ENCODE data around the gene NR2F6. TPM values are rescaled to one million over a fixed set of nuclear protein-coding genes. Genes with fewer than 3 reads are reported as not detected.
A peak's percentile ranks its signal among the peaks of the same experiment; 100 is the strongest.

The NR2F6 gene
- total RNA-seq, 2 donors from 2014 or later = 151 to 181 TPM

- ATAC-seq = peak; percentile 31
- intact Hi-C loops (cut with DNase I, micrococcal nuclease) = no loop called here
These were observed 1.7 kb downstream of the NR2F6 start for GRCh38 chr19:17243830-17244617.

GRCh38 chr19:17243211-17243829 lies 2.4 kb downstream of the NR2F6 start:
- ATAC-seq = peak; percentile 19
- intact Hi-C loops (cut with DNase I, micrococcal nuclease) = no loop called here
- DNase-seq = peak; percentile 51 to 56

More at GRCh38 chr19:17243830-17244617, 1.7 kb downstream of the NR2F6 start:
- peak; percentile 72 to 79 for DNase-seq

GRCh38 chr19:17242431-17243208 lies 3.1 kb downstream of the NR2F6 start:
- DNase-seq = no peak
- intact Hi-C loops (cut with DNase I, micrococcal nuclease) = no loop called here
- ATAC-seq = no peak

- DNase-seq = no peak
- intact Hi-C loops (cut with DNase I, micrococcal nuclease) = no loop called here
- ATAC-seq = no peak
These were observed 4.8 kb downstream of the NR2F6 start for GRCh38 chr19:17240826-17241399.

- intact Hi-C loops (cut with DNase I, micrococcal nuclease) = no loop called here
- DNase-seq (peak; percentile 58 to 65), ATAC-seq (peak; percentile 54)
These were observed 5.5 kb downstream of the NR2F6 start for GRCh38 chr19:17240062-17240752.

GRCh38 chr19:17237747-17238706 lies 7.7 kb downstream of the NR2F6 start:
- intact Hi-C loops (cut with DNase I, micrococcal nuclease) = no loop called here
- ATAC-seq = no peak
- no peak for DNase-seq

GRCh38 chr19:17236811-17237543 lies 8.7 kb downstream of the NR2F6 start:
- DNase-seq (no peak), ATAC-seq (no peak)
- intact Hi-C loops (cut with DNase I, micrococcal nuclease) = no loop called here

GRCh38 chr19:17235971-17236777 lies 9.5 kb downstream of the NR2F6 start:
- intact Hi-C loops (cut with DNase I, micrococcal nuclease) = no loop called here
- ATAC-seq (peak; percentile 22), DNase-seq (peak; percentile 60 to 70)

GRCh38 chr19:17235300-17235970 lies 10.3 kb downstream of the NR2F6 start:
- intact Hi-C loops (cut with DNase I, micrococcal nuclease) = no loop called here
- peak; percentile 67 for ATAC-seq
- DNase-seq = peak; percentile 75 to 86

- DNase-seq (peak; percentile 70 to 80), ATAC-seq (peak; percentile 72)
- intact Hi-C loops (cut with DNase I, micrococcal nuclease) = no loop called here
These were observed 10.8 kb downstream of the NR2F6 start for GRCh38 chr19:17234911-17235299.

- ATAC-seq (no peak), DNase-seq (no peak)
These were observed 13.5 kb downstream of the NR2F6 start for GRCh38 chr19:17232258-17232657.

GRCh38 chr19:17229890-17230289 lies 15.8 kb downstream of the NR2F6 start:
- intact Hi-C loops (cut with DNase I, micrococcal nuclease) = no loop called here
- ATAC-seq = no peak
- no peak for DNase-seq

More at GRCh38 chr19:17232258-17232657, 13.5 kb downstream of the NR2F6 start:
- intact Hi-C loops (cut with DNase I, micrococcal nuclease) = no loop called here

GRCh38 chr19:17227798-17228367 lies 17.8 kb downstream of the NR2F6 start:
- DNase-seq (no peak), ATAC-seq (no peak)
- intact Hi-C loops (cut with DNase I, micrococcal nuclease) = no loop called here

GRCh38 chr19:17226002-17226933 lies 19.5 kb downstream of the NR2F6 start, which contains the start of gene OCEL1:
Gene OCEL1, plus strand, starts transcription at chr19:17226226. Its CDS starts 22 bp downstream, at chr19:17226248.
- ATAC-seq (peak; percentile 91), DNase-seq (peak; percentile 98 to 99)
- intact Hi-C loops (cut with DNase I, micrococcal nuclease) = no loop called here
